Tracheal epithelial cell (primary cell): ENCODE measurements around the gene SUGP1. TPM values are rescaled to one million over a fixed set of nuclear protein-coding genes. Genes with fewer than 3 reads are reported as not detected.

Source experiments
- total RNA-seq: library from RNA; depleted of rRNA; stranded (reverse); fragments of >200 nt; gene quantifications from 2 replicates; pipeline ENCODE4 v1.2.1, GENCODE V29; 2014

SUGP1 gene, protein sequence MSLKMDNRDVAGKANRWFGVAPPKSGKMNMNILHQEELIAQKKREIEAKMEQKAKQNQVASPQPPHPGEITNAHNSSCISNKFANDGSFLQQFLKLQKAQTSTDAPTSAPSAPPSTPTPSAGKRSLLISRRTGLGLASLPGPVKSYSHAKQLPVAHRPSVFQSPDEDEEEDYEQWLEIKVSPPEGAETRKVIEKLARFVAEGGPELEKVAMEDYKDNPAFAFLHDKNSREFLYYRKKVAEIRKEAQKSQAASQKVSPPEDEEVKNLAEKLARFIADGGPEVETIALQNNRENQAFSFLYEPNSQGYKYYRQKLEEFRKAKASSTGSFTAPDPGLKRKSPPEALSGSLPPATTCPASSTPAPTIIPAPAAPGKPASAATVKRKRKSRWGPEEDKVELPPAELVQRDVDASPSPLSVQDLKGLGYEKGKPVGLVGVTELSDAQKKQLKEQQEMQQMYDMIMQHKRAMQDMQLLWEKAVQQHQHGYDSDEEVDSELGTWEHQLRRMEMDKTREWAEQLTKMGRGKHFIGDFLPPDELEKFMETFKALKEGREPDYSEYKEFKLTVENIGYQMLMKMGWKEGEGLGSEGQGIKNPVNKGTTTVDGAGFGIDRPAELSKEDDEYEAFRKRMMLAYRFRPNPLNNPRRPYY
- total RNA-seq = 10.2 and 15.9 TPM in 2 replicates

DNA sequence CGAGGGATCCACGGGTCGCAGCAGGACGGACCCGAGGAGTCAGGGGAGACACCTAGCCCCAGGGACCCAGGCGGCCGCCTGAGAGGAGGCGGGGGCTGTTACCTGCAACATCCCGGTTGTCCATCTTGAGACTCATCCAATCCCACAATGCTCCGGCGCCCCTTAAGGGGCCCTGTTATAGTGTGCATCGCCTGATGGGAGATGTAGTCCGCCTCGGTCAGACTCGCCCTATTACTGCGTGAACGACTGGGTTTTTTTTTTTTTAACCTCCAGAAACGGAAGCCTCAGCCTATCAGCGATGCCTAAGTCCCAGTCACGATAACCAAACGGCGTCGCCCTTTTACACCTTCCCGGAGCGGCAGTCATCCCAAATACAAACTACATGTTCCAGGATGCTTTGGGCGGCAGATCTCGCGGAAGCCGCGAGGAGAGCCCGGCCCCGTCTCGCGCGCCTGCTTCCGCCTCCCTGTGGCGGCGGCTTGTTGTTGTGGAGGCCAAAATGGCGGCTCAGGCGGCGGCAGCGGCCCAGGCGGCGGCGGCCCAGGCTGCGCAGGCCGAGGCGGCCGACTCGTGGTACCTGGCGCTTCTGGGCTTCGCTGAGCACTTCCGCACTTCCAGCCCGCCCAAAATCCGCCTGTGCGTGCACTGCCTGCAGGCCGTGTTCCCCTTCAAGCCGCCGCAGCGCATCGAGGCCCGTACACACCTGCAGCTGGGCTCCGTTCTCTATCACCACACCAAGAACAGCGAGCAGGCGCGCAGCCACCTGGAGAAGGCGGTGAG is at the start of gene SUGP1, which contains the start of gene MAU2:
Gene SUGP1 (minus strand): TSS at position 149 of the 780 bp plus-strand sequence. CDS start 13 bp downstream, at position 136.
Gene MAU2 (plus strand): TSS at position 469 of the 780 bp plus-strand sequence. CDS start 31 bp downstream, at position 500.

Other genes with a start within 250 kb of the SUGP1 start
- 34.1 and 44.3 TPM in 2 replicates for gene TMEM161A, start 182.0 kb downstream of the SUGP1 start, total RNA-seq
- 0.21 TPM in 1 of 2 replicates, not detected in the other for gene MEF2B, start 150.2 kb downstream of the SUGP1 start, total RNA-seq
- 6.6 and 13.0 TPM in 2 replicates for gene BORCS8, start 128.4 kb downstream of the SUGP1 start, total RNA-seq
- gene RFXANK, start 128.3 kb downstream of the SUGP1 start, total RNA-seq = 45.4 and 93.0 TPM in 2 replicates
- gene NR2C2AP, start 117.1 kb downstream of the SUGP1 start, total RNA-seq = 27.2 and 28.8 TPM in 2 replicates
- gene NCAN, start 108.6 kb downstream of the SUGP1 start, total RNA-seq = not detected in 2 replicates
- gene TM6SF2, start 47.2 kb downstream of the SUGP1 start, total RNA-seq = not detected in 2 replicates
- gene MAU2, start 320 bp upstream of the SUGP1 start, total RNA-seq = 23.4 and 25.3 TPM in 2 replicates
- 36.0 and 61.7 TPM in 2 replicates for gene GATAD2A, start 85.2 kb upstream of the SUGP1 start, total RNA-seq
- gene TSSK6, start 195.0 kb upstream of the SUGP1 start, total RNA-seq = 1.7 and 2.8 TPM in 2 replicates
- gene NDUFA13, start 195.7 kb upstream of the SUGP1 start, total RNA-seq = 103 and 142 TPM in 2 replicates
- 0.64 and 0.72 TPM in 2 replicates for gene YJEFN3, start 208.4 kb upstream of the SUGP1 start, total RNA-seq
- gene CILP2, start 217.8 kb upstream of the SUGP1 start, total RNA-seq = 0.21 and 0.24 TPM in 2 replicates